SK-N-SH (cell line): Measurements from ENCODE around the gene CYP2W1. TPM values are rescaled to one million over a fixed set of nuclear protein-coding genes. Genes with fewer than 3 reads are reported as not detected.

ENCODE experiments used
- CTCF ChIA-PET: fragments of 300-600, 350-600 bp; formaldehyde crosslinking; extraction: SDS; loops from one replicate; lab custom pipeline; 2021; lab: Yijun Ruan, JAX
- POLR2A ChIA-PET: fragments of 350-600 bp; sonication (Branson Sonifier 250); formaldehyde crosslinking; extraction: SDS; loops from one replicate; lab custom pipeline; 2020; ENCODE audit warnings: antibody characterized with exemption, inconsistent platforms; lab: Yijun Ruan, JAX
- DNase-seq: peaks from one replicate; pipeline ENCODE4 v3.0.0; 2012
- H2AFZ ChIP-seq: fragments of 200-600 bp; sonication (generic); 2 replicates; pipeline ENCODE4 v1.8.1; 2016; ENCODE audit warnings: antibody characterized with exemption, mild to moderate bottlenecking, low read depth
- H3F3A ChIP-seq: fragments of 200-600 bp; sonication (generic); replicated peaks from 2 replicates; pipeline ENCODE3; 2016; ENCODE audit warnings: antibody characterized with exemption, mild to moderate bottlenecking; ENCODE audit not compliant: insufficient read depth
- H3K27ac ChIP-seq, 2 experiments: fragments of 200-500 bp in 1 of 2; fragments of 200-600 bp in 1 of 2; sonication (Bioruptor generic) in 1 of 2; sonication (generic), shearing (Covaris generic) in 1 of 2; 2 replicates each; pipeline versions ENCODE4 v1.5.1 to v1.6.1; 2014 to 2016; ENCODE audit warnings: low read depth in 2 of 2, inconsistent platforms in 1 of 2, low read length in 1 of 2, mild to moderate bottlenecking in 1 of 2, mixed read lengths in 1 of 2
- H3K27me3 ChIP-seq: fragments of 200-600 bp; sonication (generic), shearing (Covaris generic); 2 replicates; pipeline ENCODE4 v1.6.1; 2016; ENCODE audit warnings: mixed run types; ENCODE audit not compliant: insufficient read depth
- H3K36me3 ChIP-seq, 2 experiments: fragments of 200-500 bp in 1 of 2; fragments of 200-600 bp in 1 of 2; sonication (Bioruptor generic) in 1 of 2; sonication (generic) in 1 of 2; replicated peaks in 1 of 2; 2 replicates each; pipeline versions ENCODE3 to v1.5.1; 2014 to 2016; ENCODE audit warnings: low read length in 1 of 2, mild to moderate bottlenecking in 1 of 2; ENCODE audit not compliant: insufficient read depth in 2 of 2, control insufficient read depth in 1 of 2
- H3K4me1 ChIP-seq, 2 experiments: fragments of 200-500 bp in 1 of 2; fragments of 200-600 bp in 1 of 2; sonication (Bioruptor generic) in 1 of 2; sonication (generic), shearing (Covaris generic) in 1 of 2; 2 replicates each; pipeline versions ENCODE4 v1.5.1 to v1.6.1; 2014 to 2016; ENCODE audit warnings: low read depth in 1 of 2, low read length in 1 of 2, mixed run types in 1 of 2; ENCODE audit not compliant: insufficient read depth in 2 of 2, control insufficient read depth in 1 of 2
- H3K4me2 ChIP-seq: fragments of 200-600 bp; sonication (generic), shearing (Covaris generic); 2 replicates; pipeline ENCODE4 v1.6.1; 2017; ENCODE audit warnings: mixed run types
- H3K4me3 ChIP-seq, 2 experiments: fragments of 200-500 bp in 1 of 2; fragments of 200-600 bp in 1 of 2; sonication (Bioruptor generic) in 1 of 2; sonication (generic), shearing (Covaris generic) in 1 of 2; 2 replicates each; pipeline versions ENCODE4 v1.5.1 to v1.8.1; 2014 to 2016; ENCODE audit warnings: low read depth in 2 of 2, inconsistent platforms in 1 of 2, low read length in 1 of 2, mild to moderate bottlenecking in 1 of 2, mixed read lengths in 1 of 2, moderate library complexity in 1 of 2
- H3K79me2 ChIP-seq: fragments of 200-600 bp; sonication (generic); 2 replicates; pipeline ENCODE4 v1.8.1; 2017; ENCODE audit warnings: mild to moderate bottlenecking; ENCODE audit not compliant: insufficient read depth
- H3K9ac ChIP-seq: fragments of 200-600 bp; sonication (generic); 2 replicates; pipeline ENCODE4 v1.6.1; 2017; ENCODE audit warnings: mixed run types
- H3K9me2 ChIP-seq: fragments of 200-600 bp; sonication (generic); 2 replicates; pipeline ENCODE4 v1.6.1; 2017; ENCODE audit warnings: mixed run types
- H3K9me3 ChIP-seq: fragments of 200-600 bp; sonication (generic); 2 replicates; pipeline ENCODE4 v1.6.1; 2017; ENCODE audit warnings: mixed run types, mild to moderate bottlenecking, moderate library complexity
- H4K20me1 ChIP-seq: fragments of 200-600 bp; sonication (generic); 2 replicates; pipeline ENCODE4 v1.6.1; 2017; ENCODE audit warnings: mild to moderate bottlenecking, mixed run types; ENCODE audit not compliant: insufficient read depth
- CHD2 ChIP-seq: fragments of 150-350 bp; IDR thresholded peaks from 2 replicates; pipeline ENCODE4 v1.6.1; 2018; ENCODE audit warnings: low read length; ENCODE audit not compliant: partially characterized antibody
- EZH2phosphoT487 ChIP-seq: fragments of 200-600 bp; sonication (generic); IDR thresholded peaks from 2 replicates; pipeline ENCODE4 v1.6.1; 2017; ENCODE audit warnings: low read depth, mixed run types, mild to moderate bottlenecking, antibody characterized with exemption, moderate library complexity, borderline replicate concordance
- FOSL2 ChIP-seq: IDR thresholded peaks from 2 replicates; pipeline ENCODE4 v1.4.0; 2012; ENCODE audit warnings: low read depth, mild to moderate bottlenecking, moderate library complexity, borderline replicate concordance
- FOXJ3 ChIP-seq: sonication (generic); formaldehyde crosslinking; IDR thresholded peaks from 2 replicates; pipeline ENCODE4 v1.5.1; 2020; ENCODE audit warnings: mild to moderate bottlenecking, missing genetic modification reagents
- FOXM1 ChIP-seq: IDR thresholded peaks from 2 replicates; pipeline ENCODE4 v1.4.0; 2012; ENCODE audit warnings: low read depth, mild to moderate bottlenecking
- GATA2 ChIP-seq: sonication (generic); formaldehyde crosslinking; IDR thresholded peaks from 2 replicates; pipeline ENCODE4 v1.5.0; 2020; ENCODE audit warnings: mild to moderate bottlenecking, missing genetic modification reagents
- JUND ChIP-seq: IDR thresholded peaks from 2 replicates; pipeline ENCODE4 v1.4.0; 2012
- MAX ChIP-seq: IDR thresholded peaks from 2 replicates; pipeline ENCODE4 v1.4.0; 2012; ENCODE audit warnings: low read depth
- MXI1 ChIP-seq: IDR thresholded peaks from 2 replicates; pipeline ENCODE4 v1.6.1; 2012; ENCODE audit warnings: mild to moderate bottlenecking, low read depth, low read length, improper control_type of control experiment
- NFIC ChIP-seq: IDR thresholded peaks from 2 replicates; pipeline ENCODE4 v1.4.0; 2012; ENCODE audit warnings: borderline replicate concordance
- NRF1 ChIP-seq: IDR thresholded peaks from 2 replicates; pipeline ENCODE4 v1.6.1; 2012; ENCODE audit warnings: low read depth, mild to moderate bottlenecking, low read length
- RFX5 ChIP-seq: IDR thresholded peaks from 2 replicates; pipeline ENCODE4 v1.6.1; 2012; ENCODE audit warnings: mild to moderate bottlenecking, improper control_type of control experiment, low read length
- RXRA ChIP-seq: IDR thresholded peaks from 2 replicates; pipeline ENCODE4 v1.4.0; 2012; ENCODE audit warnings: low read depth, mild to moderate bottlenecking, borderline replicate concordance
- TAF1 ChIP-seq: IDR thresholded peaks from 2 replicates; pipeline ENCODE4 v1.6.1; 2012; ENCODE audit warnings: low read depth, mild to moderate bottlenecking, low read length, moderate library complexity, borderline replicate concordance
- TEAD4 ChIP-seq: IDR thresholded peaks from 2 replicates; pipeline ENCODE4 v1.4.0; 2012; ENCODE audit warnings: mild to moderate bottlenecking, borderline replicate concordance; ENCODE audit not compliant: insufficient read depth
- YY1 ChIP-seq: IDR thresholded peaks from 2 replicates; pipeline ENCODE4 v1.4.0; 2012; ENCODE audit warnings: low read depth, mild to moderate bottlenecking
- ZBTB33 ChIP-seq: IDR thresholded peaks from 2 replicates; pipeline ENCODE4 v1.4.0; 2012; ENCODE audit warnings: low read depth, borderline replicate concordance
- WGBS: methylation state at CpG from one replicate; pipeline ENCODE4 v1.1.6; 2017; ENCODE audit warnings: low lambda C conversion rate; 5-methylcytosine and 5-hydroxymethylcytosine counted together
- polyA plus RNA-seq, 3 experiments: library from polyadenylated mRNA; depleted of rRNA; stranded (reverse); fragments of >200 nt; gene quantifications; 2 replicates each; pipeline ENCODE4 v1.2.3, GENCODE V29; 2012

The CYP2W1 gene
- polyA plus RNA-seq, 1 of the 3 experiments (the other 2 are of a cell fraction) = 0.10 TPM

- H4K20me1 ChIP-seq = peaks cover 22% of the 10 kb centered on the region
- no peaks in the 10 kb centered on the region for H3K9me2 ChIP-seq
- peaks cover 9 to 11% of the 10 kb centered on the region in 2 experiments for H3K36me3 ChIP-seq
- H3K27ac ChIP-seq = no peak overlapping the region
- H3K79me2 ChIP-seq = peaks cover 26% of the 10 kb centered on the region
- no peak for DNase-seq
- WGBS = 90% methylated on average over 11 of the region's 12 CpGs
- H3F3A ChIP-seq = peaks cover 19% of the 10 kb centered on the region
- H3K4me3 ChIP-seq = no peak overlapping the region
- H2AFZ ChIP-seq = no peak overlapping the region
- TF ChIP-seq EZH2phosphoT487 (no peak), JUND (no peak), YY1 (no peak), ZBTB33 (no peak), FOXJ3 (CRISPR knock-in tag) (no peak), NFIC (no peak), NRF1 (no peak), TEAD4 (no peak), FOSL2 (no peak), FOXM1 (no peak), CHD2 (no peak), RXRA (no peak)
- no peaks in the 10 kb centered on the region for H3K9me3 ChIP-seq
- no peak overlapping the region for H3K4me2 ChIP-seq
- peaks cover 11 to 14% of the 10 kb centered on the region in 2 experiments; a peak in 3 of 4 replicates for H3K4me1 ChIP-seq
- no peaks in the 10 kb centered on the region for H3K27me3 ChIP-seq
- POLR2A ChIA-PET = interaction anchor here (2.5 kb wide), 1 partner anchor 10 kb away, joined by 6 read pairs; no protein-coding TSS in a partner anchor
- CTCF ChIA-PET = interaction anchor here (6.8 to 8.8 kb wide), 2 partner anchors 35 to 37 kb away, joined by 46 to 101 read pairs; no protein-coding TSS in a partner anchor
- H3K9ac ChIP-seq = no peak overlapping the region
These were observed 47.6 kb downstream of the CYP2W1 start for GRCh38 chr7:1030444-1031070.

- Histone ChIP-seq H3K36me3 (peaks cover 0 to 8% of the 10 kb centered on the region in 2 experiments), H3K79me2 (peaks cover 13% of the 10 kb centered on the region), H3K27ac (no peak overlapping the region), H2AFZ (no peak overlapping the region), H4K20me1 (peaks cover 9% of the 10 kb centered on the region), H3K4me1 (peaks cover 8 to 14% of the 10 kb centered on the region in 2 experiments; a peak in 3 of 4 replicates), H3K9me3 (no peaks in the 10 kb centered on the region), H3K27me3 (no peaks in the 10 kb centered on the region), H3K9ac (no peak overlapping the region), H3F3A (peaks cover 19% of the 10 kb centered on the region), H3K9me2 (no peaks in the 10 kb centered on the region), H3K4me3 (no peak overlapping the region), H3K4me2 (no peak overlapping the region)
- WGBS = 94% methylated on average over 27 of the region's 33 CpGs
- CTCF ChIA-PET = no interaction called here
- no peak for DNase-seq
- POLR2A ChIA-PET = no interaction called here
- TF ChIP-seq GATA2 = no peak
- TF ChIP-seq MAX = no peak
- no peak for TF ChIP-seq RFX5
- no peak for TF ChIP-seq MXI1
- TF ChIP-seq TAF1 = no peak
These were observed 48.9 kb downstream of the CYP2W1 start for GRCh38 chr7:1031716-1032455.
